Skeletal muscle satellite cell (primary cell): Measurements from ENCODE around the gene PRRT1B.

Experiments
- H3K27me3 ChIP-seq: 2 replicates; pipeline ENCODE4 v1.7.0; 2013; ENCODE audit warnings: low read length; ENCODE audit not compliant: control insufficient read depth, insufficient read depth
- H3K36me3 ChIP-seq: 2 replicates; pipeline ENCODE4 v1.7.0; 2013; ENCODE audit warnings: mild to moderate bottlenecking, control low read depth, low read length; ENCODE audit not compliant: insufficient read depth
- H3K4me1 ChIP-seq: 2 replicates; pipeline ENCODE4 v1.7.0; 2013; ENCODE audit warnings: low read length; ENCODE audit not compliant: control insufficient read depth, insufficient read depth
- H3K4me2 ChIP-seq: 2 replicates; pipeline ENCODE4 v1.7.0; 2013; ENCODE audit warnings: mild to moderate bottlenecking, low read length
- H3K4me3 ChIP-seq: 2 replicates; pipeline ENCODE4 v1.7.0; 2013; ENCODE audit warnings: low read length
- H3K9ac ChIP-seq: 2 replicates; pipeline ENCODE4 v1.7.0; 2013; ENCODE audit warnings: mild to moderate bottlenecking, low read depth, low read length, moderate library complexity
- H3K9me3 ChIP-seq: replicated peaks from 2 replicates; pipeline ENCODE4 v1.7.0; 2013; ENCODE audit warnings: mild to moderate bottlenecking, control low read depth, low read length

PRRT1B gene

GRCh38 chr9:131594906-131595665 is 49.8 kb downstream of the PRRT1B start:
- H3K4me1 ChIP-seq, result no peaks in the 10 kb centered on the region
- H3K36me3 ChIP-seq, result peaks cover 52% of the 10 kb centered on the region
- H3K4me3 ChIP-seq, result no peak overlapping the region
- no peaks in the 10 kb centered on the region for H3K9me3 ChIP-seq
- no peaks in the 10 kb centered on the region for H3K27me3 ChIP-seq
- no peak overlapping the region for H3K9ac ChIP-seq
- H3K4me2 ChIP-seq, result no peak overlapping the region

GRCh38 chr9:131595696-131596429 is 50.5 kb downstream of the PRRT1B start:
- no peaks in the 10 kb centered on the region for H3K27me3 ChIP-seq
- peaks cover 48% of the 10 kb centered on the region for H3K36me3 ChIP-seq
- H3K4me2 ChIP-seq, result no peak overlapping the region
- no peaks in the 10 kb centered on the region for H3K4me1 ChIP-seq
- H3K9ac ChIP-seq, result no peak overlapping the region
- no peaks in the 10 kb centered on the region for H3K9me3 ChIP-seq
- H3K4me3 ChIP-seq, result no peak overlapping the region

- Histone ChIP-seq H3K4me1 (no peaks in the 10 kb centered on the region), H3K4me2 (no peak overlapping the region), H3K9ac (no peak overlapping the region), H3K27me3 (no peaks in the 10 kb centered on the region), H3K4me3 (no peak overlapping the region), H3K36me3 (peaks cover 48% of the 10 kb centered on the region), H3K9me3 (no peaks in the 10 kb centered on the region)
Measured at GRCh38 chr9:131596430-131596743, 51.1 kb downstream of the PRRT1B start.

GRCh38 chr9:131597246-131597645 is 51.9 kb downstream of the PRRT1B start:
- Histone ChIP-seq H3K36me3 (peaks cover 48% of the 10 kb centered on the region), H3K4me2 (no peak overlapping the region), H3K9ac (no peak overlapping the region), H3K4me3 (no peak overlapping the region), H3K27me3 (no peaks in the 10 kb centered on the region), H3K4me1 (no peaks in the 10 kb centered on the region), H3K9me3 (no peaks in the 10 kb centered on the region)

GRCh38 chr9:131598121-131598520 is 52.8 kb downstream of the PRRT1B start:
- peaks cover 51% of the 10 kb centered on the region for H3K36me3 ChIP-seq
- H3K4me3 ChIP-seq, result no peak overlapping the region
- H3K4me2 ChIP-seq, result no peak overlapping the region
- no peaks in the 10 kb centered on the region for H3K9me3 ChIP-seq
- H3K27me3 ChIP-seq, result no peaks in the 10 kb centered on the region
- no peak overlapping the region for H3K9ac ChIP-seq
- H3K4me1 ChIP-seq, result no peaks in the 10 kb centered on the region

- H3K9ac ChIP-seq, result no peak overlapping the region
- H3K9me3 ChIP-seq, result no peaks in the 10 kb centered on the region
- H3K4me1 ChIP-seq, result no peaks in the 10 kb centered on the region
- peaks cover 34% of the 10 kb centered on the region for H3K36me3 ChIP-seq
- no peaks in the 10 kb centered on the region for H3K27me3 ChIP-seq
- H3K4me3 ChIP-seq, result no peak overlapping the region
- no peak overlapping the region for H3K4me2 ChIP-seq
Measured at GRCh38 chr9:131601683-131602181, 56.4 kb downstream of the PRRT1B start.

- peaks cover 8% of the 10 kb centered on the region for H3K4me1 ChIP-seq
- H3K4me3 ChIP-seq, result no peak overlapping the region
- no peak overlapping the region for H3K4me2 ChIP-seq
- H3K27me3 ChIP-seq, result no peaks in the 10 kb centered on the region
- H3K36me3 ChIP-seq, result peaks cover 19% of the 10 kb centered on the region
- no peaks in the 10 kb centered on the region for H3K9me3 ChIP-seq
- H3K9ac ChIP-seq, result no peak overlapping the region
Measured at GRCh38 chr9:131603199-131603598, 57.9 kb downstream of the PRRT1B start.

GRCh38 chr9:131603711-131604439 is 58.6 kb downstream of the PRRT1B start:
- peaks cover 15% of the 10 kb centered on the region for H3K4me1 ChIP-seq
- peaks cover 15% of the 10 kb centered on the region for H3K36me3 ChIP-seq
- H3K27me3 ChIP-seq, result no peaks in the 10 kb centered on the region
- H3K9ac ChIP-seq, result no peak overlapping the region
- H3K4me2 ChIP-seq, result no peak overlapping the region
- no peak overlapping the region for H3K4me3 ChIP-seq
- no peaks in the 10 kb centered on the region for H3K9me3 ChIP-seq

- H3K4me1 ChIP-seq, result peaks cover 35% of the 10 kb centered on the region
- no peak overlapping the region for H3K9ac ChIP-seq
- H3K27me3 ChIP-seq, result no peaks in the 10 kb centered on the region
- H3K36me3 ChIP-seq, result peaks cover 12% of the 10 kb centered on the region
- H3K4me2 ChIP-seq, result no peak overlapping the region
- no peak overlapping the region for H3K4me3 ChIP-seq
- H3K9me3 ChIP-seq, result no peaks in the 10 kb centered on the region
Measured at GRCh38 chr9:131605770-131606590, 60.7 kb downstream of the PRRT1B start.

- no peak overlapping the region for H3K4me3 ChIP-seq
- peaks cover 12% of the 10 kb centered on the region for H3K36me3 ChIP-seq
- no peak overlapping the region for H3K4me2 ChIP-seq
- no peaks in the 10 kb centered on the region for H3K9me3 ChIP-seq
- H3K27me3 ChIP-seq, result no peaks in the 10 kb centered on the region
- H3K9ac ChIP-seq, result no peak overlapping the region
- H3K4me1 ChIP-seq, result peaks cover 35% of the 10 kb centered on the region
Measured at GRCh38 chr9:131606896-131607567, 61.7 kb downstream of the PRRT1B start.
